ENCODE results near the gene KIF7.
"Not testable (repeated sequence)": the region's sequence is repeated elsewhere in the genome, so short reads cannot be mapped to it uniquely, and the experiment has no call there.

Gene KIF7

GRCh38 chr15:89593018-89593417 lies 62.2 kb downstream of the KIF7 start:
- TF ChIP-seq CTCF (IDR thresholded peaks at IDR 0.05; ENCODE audit: borderline replicate concordance, insufficient read depth, low read depth, low read length), result no peak
- no peak overlapping the region for H3K4me3 ChIP-seq (ENCODE audit: low read depth, low read length)

DNA sequence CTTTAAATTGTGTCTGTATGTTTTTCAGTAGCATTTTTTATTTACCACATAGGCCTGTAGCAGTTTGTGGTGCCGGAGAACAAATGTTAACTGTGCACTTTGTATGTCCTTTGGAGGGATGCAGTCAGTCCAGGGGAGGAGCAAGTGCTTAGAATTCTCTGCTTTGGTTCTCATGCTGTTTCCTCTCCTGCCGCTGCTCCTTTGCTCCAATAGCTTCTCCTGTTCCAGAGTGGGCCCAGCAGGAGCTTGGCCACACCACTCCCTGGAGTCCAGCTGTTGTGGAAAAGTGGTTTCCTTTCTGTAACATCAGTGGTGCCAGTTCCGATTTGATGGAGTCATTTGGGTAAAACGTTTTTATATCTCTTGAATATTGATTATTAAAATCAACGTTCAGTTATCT lies 63.4 kb downstream of the KIF7 start:
- TF ChIP-seq CTCF (IDR thresholded peaks at IDR 0.05; ENCODE audit: borderline replicate concordance, insufficient read depth, low read depth, low read length), result no peak
- no peak overlapping the region for H3K4me3 ChIP-seq (ENCODE audit: low read depth, low read length)

DNA sequence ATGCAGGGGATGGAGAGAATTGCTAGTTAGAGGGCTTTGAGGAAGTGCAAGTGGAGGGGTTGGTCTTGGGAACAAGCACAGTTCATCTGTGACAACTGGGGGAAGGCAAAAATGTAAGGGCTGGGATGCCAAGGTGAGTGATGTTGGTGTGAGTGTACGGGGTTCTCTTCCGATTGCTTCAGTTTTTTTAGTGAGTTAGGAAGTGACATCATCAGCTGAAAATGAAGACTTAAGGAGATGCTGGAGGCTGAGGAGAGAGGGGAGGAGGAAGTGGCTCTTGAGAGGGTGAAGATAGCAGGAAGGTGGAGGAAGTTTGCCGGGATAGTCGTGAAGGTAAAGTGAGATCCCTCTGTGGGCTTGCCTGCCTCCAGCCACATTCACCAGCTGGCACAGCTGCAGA lies 67.3 kb downstream of the KIF7 start:
- H3K4me3 ChIP-seq (ENCODE audit: low read depth, low read length), result no peak overlapping the region
- TF ChIP-seq CTCF (IDR thresholded peaks at IDR 0.05; ENCODE audit: borderline replicate concordance, insufficient read depth, low read depth, low read length), result no peak

DNA sequence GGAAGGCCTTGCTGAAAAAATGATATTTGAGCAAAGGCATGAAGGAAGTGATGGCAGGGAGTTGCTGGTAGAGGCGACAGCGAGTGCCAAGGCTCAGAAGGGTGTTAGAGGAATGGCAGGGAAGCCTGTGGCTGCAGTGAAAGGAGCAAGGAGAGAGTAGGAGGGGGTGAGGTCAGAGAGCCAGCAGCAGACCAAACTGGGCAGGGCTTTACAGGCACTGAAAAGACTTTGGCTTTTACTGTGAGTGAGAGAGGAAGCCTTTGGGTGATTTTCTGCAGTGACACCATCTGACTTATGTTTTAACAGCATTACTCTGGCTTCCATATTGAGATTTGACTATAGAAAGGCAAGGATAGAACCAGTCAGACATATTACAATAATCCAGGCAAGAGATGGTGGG lies 68.6 kb downstream of the KIF7 start:
- no peak overlapping the region for H3K4me3 ChIP-seq (ENCODE audit: low read depth, low read length)
- TF ChIP-seq CTCF (IDR thresholded peaks at IDR 0.05; ENCODE audit: borderline replicate concordance, insufficient read depth, low read depth, low read length), result no peak

DNA sequence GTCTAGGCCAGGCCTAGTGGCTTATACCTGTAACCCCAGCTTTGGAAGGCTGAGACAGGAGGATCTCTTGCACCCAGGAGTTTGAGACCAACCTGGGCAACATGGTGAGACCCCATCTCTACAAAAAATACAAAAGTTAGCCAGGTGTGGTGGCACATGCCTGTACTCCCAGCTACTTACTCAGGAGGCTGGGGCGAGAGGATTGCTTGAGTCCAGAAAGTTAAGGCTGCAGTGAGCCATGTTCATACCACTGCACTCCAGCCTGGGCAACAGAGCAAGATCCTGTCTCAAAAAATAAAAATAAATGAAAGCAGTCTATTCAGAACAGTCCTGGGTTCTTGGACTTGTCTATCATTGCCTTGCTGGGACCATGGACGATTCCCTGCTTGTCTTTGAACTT lies 74.5 kb downstream of the KIF7 start:
- H3K4me3 ChIP-seq (ENCODE audit: low read depth, low read length), result not testable (repeated sequence)

- no peak overlapping the region for H3K4me3 ChIP-seq (ENCODE audit: low read depth, low read length)
- no peak for TF ChIP-seq CTCF (IDR thresholded peaks at IDR 0.05; ENCODE audit: borderline replicate concordance, insufficient read depth, low read depth, low read length)
Measured at GRCh38 chr15:89578146-89578545, 77.1 kb downstream of the KIF7 start.

All from GM12875 (cell line).